HG03457 (cell line): ENCODE measurements around the gene RASSF9.

ENCODE experiments used
- ATAC-seq: cut with Tn5 transposase; IDR thresholded peaks from one replicate; pipeline ENCODE4 v1.9.1; 2021; ENCODE audit warnings: moderate number of reproducible peaks; ENCODE audit not compliant: unreplicated experiment

Gene RASSF9

GRCh38 chr12:85821759-85822158, 14.4 kb downstream of the RASSF9 start:
- ATAC-seq: no peak

- ATAC-seq: no peak
These were observed 15.0 kb downstream of the RASSF9 start for GRCh38 chr12:85821206-85821605.

- no peak for ATAC-seq
These were observed 16.1 kb downstream of the RASSF9 start for GRCh38 chr12:85820101-85820500.

GRCh38 chr12:85814741-85815140, 21.5 kb downstream of the RASSF9 start:
- no peak for ATAC-seq

GRCh38 chr12:85814071-85814470, 22.1 kb downstream of the RASSF9 start:
- ATAC-seq: no peak

- no peak for ATAC-seq
These were observed 26.7 kb downstream of the RASSF9 start for GRCh38 chr12:85809500-85809899.

- no peak for ATAC-seq
These were observed 28.5 kb downstream of the RASSF9 start for GRCh38 chr12:85807730-85808129.

GRCh38 chr12:85805654-85806053, 30.6 kb downstream of the RASSF9 start:
- no peak for ATAC-seq

GRCh38 chr12:85804663-85805062, 31.5 kb downstream of the RASSF9 start:
- ATAC-seq: no peak

GRCh38 chr12:85803923-85804322, 32.3 kb downstream of the RASSF9 start:
- no peak for ATAC-seq

GRCh38 chr12:85803231-85803630, 33.0 kb downstream of the RASSF9 start:
- ATAC-seq: no peak

- no peak for ATAC-seq
These were observed 38.1 kb downstream of the RASSF9 start for GRCh38 chr12:85798122-85798521.

GRCh38 chr12:85796001-85796400, 40.2 kb downstream of the RASSF9 start:
- no peak for ATAC-seq

- ATAC-seq: no peak
These were observed 41.7 kb downstream of the RASSF9 start for GRCh38 chr12:85794531-85794930.

- ATAC-seq: no peak
These were observed 52.0 kb downstream of the RASSF9 start for GRCh38 chr12:85784096-85784720.

- no peak for ATAC-seq
These were observed 53.5 kb downstream of the RASSF9 start for GRCh38 chr12:85782711-85783110.

- ATAC-seq: no peak
These were observed 54.4 kb downstream of the RASSF9 start for GRCh38 chr12:85781766-85782165.

GRCh38 chr12:85779768-85780167, 56.4 kb downstream of the RASSF9 start:
- ATAC-seq: no peak

GRCh38 chr12:85775091-85775490, 61.1 kb downstream of the RASSF9 start:
- no peak for ATAC-seq

GRCh38 chr12:85765453-85765869, 70.7 kb downstream of the RASSF9 start:
- ATAC-seq: no peak

GRCh38 chr12:85759623-85760022, 76.6 kb downstream of the RASSF9 start:
- ATAC-seq: no peak

- no peak for ATAC-seq
These were observed 77.1 kb downstream of the RASSF9 start for GRCh38 chr12:85759091-85759490.

- no peak for ATAC-seq
These were observed 80.4 kb downstream of the RASSF9 start for GRCh38 chr12:85755760-85756159.
